Esophagus muscularis mucosa (tissue), 4 donors: Measurements from ENCODE around the gene HABP2. TPM values are rescaled to one million over a fixed set of nuclear protein-coding genes. Genes with fewer than 3 reads are reported as not detected.

Source experiments
- DNase-seq: peaks from one replicate; pipeline ENCODE4 v3.0.0-alpha.2; 2017; ENCODE audit errors: extremely low spot score
- H3K27ac ChIP-seq, 4 donors: fragments of 200-600 bp; sonication (generic); replicated peaks in 1 of 4; 1 replicate in 3 of 4; 2 replicates in 1 of 4; pipeline ENCODE4 v1.5.1; 2016 to 2019; ENCODE audit warnings: mild to moderate bottlenecking in 1 of 4
- H3K27me3 ChIP-seq, 4 donors: fragments of 200-600 bp; sonication (generic); one replicate each; pipeline versions ENCODE4 v1.5.1 to v1.6.0; 2016 to 2019
- H3K36me3 ChIP-seq, 4 donors: fragments of 200-600 bp; sonication (generic); one replicate each; pipeline ENCODE4 v1.5.1; 2016 to 2019
- H3K4me1 ChIP-seq, 4 donors: fragments of 200-600 bp; sonication (generic); one replicate each; pipeline ENCODE4 v1.5.1; 2016 to 2019
- H3K4me3 ChIP-seq, 4 donors: fragments of 200-600 bp; sonication (generic); 1 replicate in 2 of 4; 2 replicates in 2 of 4; pipeline ENCODE4 v1.5.1; 2016 to 2019; ENCODE audit warnings: mild to moderate bottlenecking in 4 of 4, moderate library complexity in 1 of 4
- H3K9me3 ChIP-seq, 4 donors: fragments of 200-600 bp; sonication (generic); 1 replicate in 3 of 4; 2 replicates in 1 of 4; pipeline ENCODE4 v1.5.1; 2016 to 2019
- CTCF ChIP-seq, 3 experiments: fragments of 200-600 bp in 2 of 3; fragments of 450-650 bp in 1 of 3; sonication (generic) in 2 of 3; IDR thresholded peaks; one replicate each; pipeline ENCODE4 v1.5.1; 2017 to 2019; ENCODE audit warnings: antibody characterized with exemption in 3 of 3, mild to moderate bottlenecking in 2 of 3, moderate library complexity in 1 of 3
- EP300 ChIP-seq: sonication (generic); formaldehyde crosslinking; IDR thresholded peaks from one replicate; pipeline ENCODE4 v1.6.1; 2017; ENCODE audit warnings: antibody characterized with exemption
- POLR2A ChIP-seq: fragments of 450-650 bp; IDR thresholded peaks from one replicate; pipeline ENCODE4 v1.6.1; 2017; ENCODE audit warnings: antibody characterized with exemption, moderate library complexity, mild to moderate bottlenecking, low read depth
- POLR2AphosphoS5 ChIP-seq, 2 donors: sonication (generic); formaldehyde crosslinking; IDR thresholded peaks; one replicate each; pipeline ENCODE4 v1.6.1; 2017; ENCODE audit warnings: antibody characterized with exemption in 2 of 2
- WGBS: methylation state at CpG from one replicate; pipeline ENCODE4 v1.1.5; 2018; 5-methylcytosine and 5-hydroxymethylcytosine counted together
- intact Hi-C: fragments of 100-400 bp; cut with DNase I; formaldehyde crosslinking; loops from one replicate; pipeline ENCODE4 v1.15.1; 2023
- total RNA-seq, 4 donors: library from RNA; depleted of rRNA; stranded (reverse); fragments of >200 nt; gene quantifications; one replicate each; pipeline versions ENCODE4 v1.1.0 to v1.2.1, GENCODE V29; 2016

HABP2 gene
- total RNA-seq, 4 donors from 2014 or later = not detected

GRCh38 chr10:113589201-113589770 is 36.4 kb downstream of the HABP2 start:
- no peak for TF ChIP-seq EP300
- TF ChIP-seq CTCF (IDR thresholded peaks at IDR 0.05) = no peak
- no peak for TF ChIP-seq POLR2A
- no peak for TF ChIP-seq POLR2AphosphoS5 (IDR thresholded peaks at IDR 0.05)
- intact Hi-C loops = no loop called here
- Histone ChIP-seq H3K27me3 (peaks cover 0 to 1% (median 0%) of the 10 kb centered on the region in 4 donors), H3K27ac (no peak overlapping the region), H3K36me3 (peaks cover 0 to 65% (median 0%) of the 10 kb centered on the region in 4 donors), H3K9me3 (no peaks in the 10 kb centered on the region), H3K4me1 (no peaks in the 10 kb centered on the region), H3K4me3 (no peak overlapping the region)
- 79% methylated on average over 11 of the region's 13 CpGs for WGBS
- no peak for DNase-seq

DNA sequence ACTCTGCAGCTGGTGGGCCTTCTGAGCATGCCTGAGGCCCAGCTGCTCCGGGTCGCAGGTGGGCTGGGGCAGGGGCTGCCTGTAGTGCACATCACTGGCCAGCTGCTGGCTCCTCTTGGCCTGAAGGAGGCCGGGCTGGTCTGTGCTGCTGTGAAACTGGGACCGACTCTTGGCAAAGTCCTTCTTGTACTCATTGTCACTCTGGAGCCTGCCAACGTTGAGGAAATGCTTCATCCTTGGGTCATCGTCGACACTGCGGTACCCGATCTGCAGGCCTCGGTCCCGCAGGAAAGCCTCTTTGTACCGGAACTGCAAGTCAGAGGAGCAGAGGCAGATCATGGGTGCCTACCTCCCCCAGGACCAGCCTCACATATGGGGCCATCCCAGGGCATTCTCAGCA is 37.7 kb downstream of the HABP2 start:
- Histone ChIP-seq H3K4me3 (no peak overlapping the region), H3K27ac (no peak overlapping the region), H3K36me3 (peaks cover 0 to 78% (median 0%) of the 10 kb centered on the region in 4 donors), H3K27me3 (peaks cover 0 to 10% (median 0%) of the 10 kb centered on the region in 4 donors), H3K4me1 (no peaks in the 10 kb centered on the region), H3K9me3 (no peaks in the 10 kb centered on the region)
- WGBS = 88% methylated on average over 12 of the region's 12 CpGs
- intact Hi-C loops = no loop called here
- TF ChIP-seq POLR2A (no peak), EP300 (no peak), POLR2AphosphoS5 (IDR thresholded peaks at IDR 0.05) (no peak), CTCF (IDR thresholded peaks at IDR 0.05) (no peak)
- no peak for DNase-seq

GRCh38 chr10:113592380-113592779 is 39.5 kb downstream of the HABP2 start:
- TF ChIP-seq EP300 (no peak), CTCF (IDR thresholded peaks at IDR 0.05) (no peak), POLR2AphosphoS5 (IDR thresholded peaks at IDR 0.05) (no peak), POLR2A (no peak)
- 94% methylated on average over 6 of the region's 8 CpGs for WGBS
- Histone ChIP-seq H3K9me3 (no peaks in the 10 kb centered on the region), H3K27ac (no peak overlapping the region), H3K4me1 (no peaks in the 10 kb centered on the region), H3K27me3 (peaks cover 0 to 10% (median 0%) of the 10 kb centered on the region in 4 donors), H3K36me3 (peaks cover 0 to 96% (median 0%) of the 10 kb centered on the region in 4 donors), H3K4me3 (no peak overlapping the region)
- intact Hi-C loops = no loop called here
- DNase-seq = no peak

GRCh38 chr10:113594652-113595051 is 41.8 kb downstream of the HABP2 start:
- no peak overlapping the region for H3K27ac ChIP-seq
- intact Hi-C loops = no loop called here
- no peaks in the 10 kb centered on the region for H3K9me3 ChIP-seq
- H3K27me3 ChIP-seq = peaks cover 0 to 10% (median 0%) of the 10 kb centered on the region in 4 donors
- no peak for DNase-seq
- peaks cover 0 to 90% (median 0%) of the 10 kb centered on the region in 4 donors for H3K36me3 ChIP-seq
- WGBS = 78% methylated on average over 13 of the region's 13 CpGs
- TF ChIP-seq EP300 = no peak
- TF ChIP-seq POLR2A = no peak
- no peak for TF ChIP-seq POLR2AphosphoS5 (IDR thresholded peaks at IDR 0.05)
- TF ChIP-seq CTCF (IDR thresholded peaks at IDR 0.05) = no peak
- H3K4me1 ChIP-seq = no peaks in the 10 kb centered on the region
- H3K4me3 ChIP-seq = no peak overlapping the region

DNA sequence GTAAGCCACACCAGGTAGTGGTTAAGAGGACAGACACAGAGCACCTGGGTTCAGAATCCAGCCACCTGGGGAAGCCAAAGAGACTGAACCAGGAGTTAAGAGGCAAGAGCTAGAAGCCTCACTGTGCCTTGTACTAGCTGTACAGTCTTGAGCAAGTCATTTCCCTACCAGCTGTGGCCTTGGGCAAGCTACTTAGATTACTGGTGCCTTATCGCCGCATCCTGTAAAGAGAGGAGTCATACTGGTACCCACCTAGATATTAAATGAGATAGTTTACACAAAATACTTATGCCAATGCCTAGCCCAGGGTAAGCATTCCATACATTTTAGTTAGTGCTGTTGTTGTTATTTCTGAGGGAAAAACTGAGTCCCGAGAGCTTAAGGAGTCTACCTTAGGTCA is 47.7 kb downstream of the HABP2 start:
- Histone ChIP-seq H3K36me3 (peaks cover 0 to 75% (median 0%) of the 10 kb centered on the region in 4 donors), H3K4me1 (no peaks in the 10 kb centered on the region), H3K9me3 (no peaks in the 10 kb centered on the region), H3K27ac (no peak overlapping the region), H3K4me3 (no peak overlapping the region), H3K27me3 (no peaks in the 10 kb centered on the region)
- no peak for TF ChIP-seq POLR2AphosphoS5 (IDR thresholded peaks at IDR 0.05)
- no peak for TF ChIP-seq POLR2A
- TF ChIP-seq EP300 = no peak
- TF ChIP-seq CTCF (IDR thresholded peaks at IDR 0.05) = no peak
- intact Hi-C loops = no loop called here
- 90% methylated on average over 3 of the region's 3 CpGs for WGBS
- no peak for DNase-seq
